ENCODE measurements around the gene RABGGTB.

DNA sequence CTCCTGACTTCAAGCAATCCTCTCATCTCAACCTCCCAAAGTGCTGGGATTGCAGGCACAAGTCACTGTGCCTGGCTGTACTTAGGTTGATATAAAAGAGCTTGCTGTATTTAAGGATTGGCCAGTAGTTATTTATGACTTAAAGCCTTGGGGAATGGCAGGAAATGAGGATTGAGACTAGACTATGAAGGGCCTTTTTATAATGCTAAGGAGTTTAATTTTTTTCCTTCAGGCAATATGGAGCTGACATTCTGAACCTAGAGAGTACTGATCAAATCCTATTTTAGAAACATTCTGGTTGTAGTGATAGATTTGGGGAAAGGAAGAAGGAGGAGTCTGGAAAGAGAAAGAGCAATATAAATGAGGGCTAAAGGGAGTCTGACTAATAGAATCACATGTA, 55.4 kb downstream of the RABGGTB start:
- no peak for TF ChIP-seq CTCF (IDR thresholded peaks at IDR 0.05)
- no peak for TF ChIP-seq POLR2AphosphoS5 (IDR thresholded peaks at IDR 0.05; ENCODE audit: low read depth, low read length)
- TF ChIP-seq, protein P1, sequence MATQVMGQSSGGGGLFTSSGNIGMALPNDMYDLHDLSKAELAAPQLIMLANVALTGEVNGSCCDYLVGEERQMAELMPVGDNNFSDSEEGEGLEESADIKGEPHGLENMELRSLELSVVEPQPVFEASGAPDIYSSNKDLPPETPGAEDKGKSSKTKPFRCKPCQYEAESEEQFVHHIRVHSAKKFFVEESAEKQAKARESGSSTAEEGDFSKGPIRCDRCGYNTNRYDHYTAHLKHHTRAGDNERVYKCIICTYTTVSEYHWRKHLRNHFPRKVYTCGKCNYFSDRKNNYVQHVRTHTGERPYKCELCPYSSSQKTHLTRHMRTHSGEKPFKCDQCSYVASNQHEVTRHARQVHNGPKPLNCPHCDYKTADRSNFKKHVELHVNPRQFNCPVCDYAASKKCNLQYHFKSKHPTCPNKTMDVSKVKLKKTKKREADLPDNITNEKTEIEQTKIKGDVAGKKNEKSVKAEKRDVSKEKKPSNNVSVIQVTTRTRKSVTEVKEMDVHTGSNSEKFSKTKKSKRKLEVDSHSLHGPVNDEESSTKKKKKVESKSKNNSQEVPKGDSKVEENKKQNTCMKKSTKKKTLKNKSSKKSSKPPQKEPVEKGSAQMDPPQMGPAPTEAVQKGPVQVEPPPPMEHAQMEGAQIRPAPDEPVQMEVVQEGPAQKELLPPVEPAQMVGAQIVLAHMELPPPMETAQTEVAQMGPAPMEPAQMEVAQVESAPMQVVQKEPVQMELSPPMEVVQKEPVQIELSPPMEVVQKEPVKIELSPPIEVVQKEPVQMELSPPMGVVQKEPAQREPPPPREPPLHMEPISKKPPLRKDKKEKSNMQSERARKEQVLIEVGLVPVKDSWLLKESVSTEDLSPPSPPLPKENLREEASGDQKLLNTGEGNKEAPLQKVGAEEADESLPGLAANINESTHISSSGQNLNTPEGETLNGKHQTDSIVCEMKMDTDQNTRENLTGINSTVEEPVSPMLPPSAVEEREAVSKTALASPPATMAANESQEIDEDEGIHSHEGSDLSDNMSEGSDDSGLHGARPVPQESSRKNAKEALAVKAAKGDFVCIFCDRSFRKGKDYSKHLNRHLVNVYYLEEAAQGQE (IDR thresholded peaks at IDR 0.05; ENCODE audit: insufficient read depth in 1 of 2, low read depth in 2 of 2, low read length in 1 of 2), result no peak
- no peak for TF ChIP-seq TCF7L2 (IDR thresholded peaks at IDR 0.05; ENCODE audit: low read depth, low read length)

All from Panc1 (cell line).